ENCODE data around the gene HMGXB3.
A peak's percentile ranks its signal among the peaks of the same experiment; 100 is the strongest.

Gene HMGXB3

GRCh38 chr5:150000256-150000989 lies at the start of gene HMGXB3, which contains the start of gene TIGD6:
Gene HMGXB3 (plus strand): TSS chr5:150000739. CDS start chr5:150004853, 4,114 bp downstream.
Gene TIGD6 (minus strand): TSS chr5:150000654. CDS start chr5:149996348, 4,306 bp downstream.
- DNase-seq (ENCODE audit: low spot score) = peak; percentile 95
- no peak for TF ChIP-seq CTCF (IDR thresholded peaks at IDR 0.05; ENCODE audit: extremely low read depth, missing control alignments)

GRCh38 chr5:149951138-149951749 lies 49.3 kb upstream of the HMGXB3 start:
- no peak for TF ChIP-seq CTCF (IDR thresholded peaks at IDR 0.05; ENCODE audit: extremely low read depth, missing control alignments)
- no peak for DNase-seq (ENCODE audit: low spot score)

GRCh38 chr5:149953436-149954121 lies 47.0 kb upstream of the HMGXB3 start:
- TF ChIP-seq CTCF (IDR thresholded peaks at IDR 0.05; ENCODE audit: extremely low read depth, missing control alignments) = no peak
- DNase-seq (ENCODE audit: low spot score) = no peak

GRCh38 chr5:149954798-149955197 lies 45.7 kb upstream of the HMGXB3 start:
- no peak for DNase-seq (ENCODE audit: low spot score)
- TF ChIP-seq CTCF (IDR thresholded peaks at IDR 0.05; ENCODE audit: extremely low read depth, missing control alignments) = no peak

GRCh38 chr5:149956685-149957084 lies 43.9 kb upstream of the HMGXB3 start:
- no peak for DNase-seq (ENCODE audit: low spot score)

GRCh38 chr5:149957855-149958254 lies 42.7 kb upstream of the HMGXB3 start:
- TF ChIP-seq CTCF (IDR thresholded peaks at IDR 0.05; ENCODE audit: extremely low read depth, missing control alignments) = no peak
- DNase-seq (ENCODE audit: low spot score) = no peak

More at GRCh38 chr5:149956685-149957084, 43.9 kb upstream of the HMGXB3 start:
- no peak for TF ChIP-seq CTCF (IDR thresholded peaks at IDR 0.05; ENCODE audit: extremely low read depth, missing control alignments)

Measured in GM20000 (cell line).